GM18951 (cell line): ENCODE data around the gene PSMD13.
"Not testable (repeated sequence)": the region's sequence is repeated elsewhere in the genome, so short reads cannot be mapped to it uniquely, and the experiment has no call there.

Experiments
- POLR2A ChIP-seq: IDR thresholded peaks from 4 replicates; pipeline ENCODE4 v1.6.1; 2011; ENCODE audit warnings: mild to moderate bottlenecking; ENCODE audit not compliant: insufficient read length, insufficient read depth; ENCODE audit errors: extremely low read depth
- in situ Hi-C: fragments of 300-500 bp; cut with MboI; formaldehyde crosslinking; loops from one replicate; pipeline ENCODE4 v1.12.0; 2022; ENCODE audit warnings: low sequenced_read_pairs, mixed read lengths, inconsistent platforms; ENCODE audit not compliant: unreplicated experiment

PSMD13 gene

DNA sequence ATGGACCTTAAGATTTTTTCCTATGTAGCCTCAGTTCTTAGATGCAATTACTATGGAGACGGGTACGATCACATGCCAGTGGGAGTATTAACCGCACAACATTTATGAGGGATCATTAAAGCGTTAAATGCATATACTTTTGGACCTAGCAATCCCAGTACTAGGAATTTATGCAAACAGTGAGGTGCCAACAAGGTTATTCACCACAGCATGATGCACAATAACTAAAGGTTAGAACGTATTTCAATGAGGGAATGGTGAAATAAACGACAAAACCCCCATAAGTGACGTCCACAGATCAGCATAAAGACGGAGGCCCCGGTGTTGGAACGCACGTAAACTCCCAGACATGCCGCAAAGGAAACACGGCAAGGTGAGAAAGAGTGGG lies 1.2 kb upstream of the PSMD13 start:
- no peak for TF ChIP-seq POLR2A
- in situ Hi-C loops: no loop called here

DNA sequence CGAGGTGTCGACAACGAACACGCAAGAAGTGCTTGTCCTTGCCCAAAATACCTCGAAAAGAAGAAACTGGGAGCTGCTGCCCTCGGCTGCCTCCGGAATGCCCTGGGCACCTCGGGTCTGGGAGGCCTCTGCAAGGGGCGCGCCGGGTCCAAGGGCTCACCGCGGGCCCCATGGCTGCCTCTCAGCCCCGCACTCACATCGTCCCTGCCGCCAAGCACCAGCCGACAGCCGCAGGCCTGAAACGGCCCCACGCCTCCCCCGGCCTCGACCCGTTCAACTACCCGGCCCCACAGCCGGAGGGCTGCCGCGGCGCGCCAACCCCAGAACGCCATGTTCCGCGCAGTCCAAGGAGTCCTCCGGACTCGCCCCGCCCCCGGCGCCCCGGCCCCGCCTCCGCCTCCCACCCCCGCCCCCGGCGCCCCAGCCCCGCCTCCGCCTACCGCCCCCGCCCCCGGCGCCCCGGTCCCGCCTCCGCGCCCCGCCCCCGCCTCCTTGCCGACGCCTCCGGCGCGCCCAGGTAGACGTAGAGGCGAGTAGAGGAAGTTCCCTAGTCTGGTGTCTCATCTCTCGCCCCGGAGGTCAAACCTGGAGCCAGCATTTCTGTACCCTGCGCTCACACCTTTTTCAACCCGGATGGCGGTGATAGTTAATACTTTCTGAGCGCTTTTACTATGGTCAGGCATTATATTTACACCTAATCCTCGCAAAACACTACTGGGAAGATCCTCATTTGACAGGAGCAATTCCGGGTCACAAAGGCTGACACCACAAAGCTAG lies 591 bp upstream of the PSMD13 start, which contains the start of gene SIRT3:
SIRT3 (minus strand) TSS at position 346 of the 777 bp plus-strand sequence; CDS start at position 332, 14 bp downstream.
- in situ Hi-C loops: no loop called here
- peak; percentile 81 for TF ChIP-seq POLR2A

DNA sequence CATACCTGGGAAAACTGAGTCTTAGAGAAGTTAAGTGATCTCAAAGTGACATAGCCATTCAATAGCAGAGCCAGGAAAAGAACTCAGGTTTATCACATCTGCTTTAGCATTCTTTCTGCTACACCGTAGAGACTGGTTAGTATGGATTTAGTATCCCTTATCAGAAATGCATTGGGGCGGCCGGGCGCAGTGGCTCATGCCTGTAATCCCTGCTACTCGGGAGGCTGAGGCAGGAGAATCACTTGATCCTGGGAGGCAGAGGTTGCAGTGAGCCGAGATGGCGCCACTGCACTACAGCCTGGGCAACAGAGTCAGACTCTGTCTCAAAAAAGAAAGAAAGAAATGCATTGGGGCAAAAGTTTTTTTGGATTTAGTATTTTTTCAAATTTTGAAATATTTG lies 1.6 kb downstream of the PSMD13 start:
- in situ Hi-C loops: not testable (repeated sequence)

DNA sequence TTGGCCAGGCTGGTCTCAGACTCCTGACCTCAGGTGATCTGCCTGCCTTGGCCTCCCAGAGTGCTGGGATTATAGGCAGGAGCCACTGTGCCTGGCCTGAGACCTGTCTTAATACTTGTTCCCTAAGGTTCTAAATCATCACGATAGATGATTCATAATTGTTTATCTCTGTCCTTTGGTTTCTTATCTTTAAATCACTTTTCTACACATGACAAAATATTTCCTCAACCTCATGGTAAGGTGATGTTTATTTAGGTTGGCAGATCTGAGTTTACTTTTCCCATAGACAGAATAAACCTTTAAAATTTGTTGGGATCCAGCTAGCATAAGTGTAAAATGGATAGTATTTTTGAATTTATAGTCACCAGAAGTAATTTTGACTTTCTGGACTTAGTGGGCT lies 3.5 kb downstream of the PSMD13 start:
- in situ Hi-C loops: no loop called here
- TF ChIP-seq POLR2A: no peak

DNA sequence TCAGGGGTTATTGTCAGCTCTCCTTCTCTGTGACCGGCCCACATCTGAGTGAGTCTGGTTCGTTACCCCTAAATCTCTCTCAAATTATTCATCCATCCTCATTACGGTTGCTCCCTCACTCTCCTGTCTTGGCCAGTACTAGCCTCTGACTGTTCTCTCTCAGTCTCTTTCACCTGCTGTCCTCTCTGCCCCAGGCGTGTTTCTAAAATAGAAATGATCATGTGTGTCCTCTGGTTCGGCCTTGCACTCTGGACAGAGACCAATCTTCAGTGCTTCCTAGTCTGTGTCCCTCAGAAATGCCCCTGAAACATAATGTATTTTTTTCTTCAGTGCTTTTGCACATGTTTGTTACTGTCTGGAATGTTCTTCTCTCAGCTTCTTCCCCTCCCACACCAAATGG lies 4.9 kb downstream of the PSMD13 start:
- in situ Hi-C loops: no loop called here
- TF ChIP-seq POLR2A: no peak

DNA sequence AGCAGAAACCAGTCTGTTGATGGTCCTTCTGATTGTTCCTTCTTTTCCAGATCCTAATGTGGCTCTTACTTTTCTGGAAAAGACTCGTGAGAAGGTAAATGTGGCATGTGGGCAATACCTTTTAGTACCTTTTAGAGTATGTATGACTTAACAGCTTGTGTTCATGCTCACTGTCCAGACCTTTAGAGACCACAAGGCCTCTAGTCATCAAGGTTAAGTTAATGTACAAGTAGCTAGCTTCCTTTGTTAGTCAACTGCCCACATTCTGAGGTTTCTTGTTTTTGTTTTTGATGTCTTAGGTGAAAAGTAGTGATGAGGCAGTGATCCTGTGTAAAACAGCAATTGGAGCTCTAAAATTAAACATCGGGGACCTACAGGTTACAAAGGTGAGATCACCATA lies 7.6 kb downstream of the PSMD13 start:
- in situ Hi-C loops: no loop called here
- no peak for TF ChIP-seq POLR2A

DNA sequence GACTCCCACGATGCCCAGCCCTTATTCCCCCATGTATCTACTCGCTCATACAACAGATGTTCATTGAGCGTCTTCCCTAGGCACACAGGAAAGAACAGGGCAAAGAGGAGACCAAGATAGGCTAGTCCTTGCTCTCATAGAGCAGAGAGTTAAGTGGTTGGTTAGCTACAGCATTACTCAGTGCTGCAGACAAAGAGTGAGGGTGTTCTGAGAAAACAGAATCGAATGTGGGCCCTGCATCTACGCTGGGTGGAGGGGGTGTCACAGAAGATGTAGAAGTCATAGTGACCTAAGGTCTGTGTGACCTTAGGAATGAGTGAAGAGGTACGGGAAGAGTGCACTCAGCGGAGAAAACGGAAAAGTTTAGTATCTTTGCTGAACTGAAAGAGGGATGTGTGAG lies 12.3 kb downstream of the PSMD13 start:
- in situ Hi-C loops: no loop called here

DNA sequence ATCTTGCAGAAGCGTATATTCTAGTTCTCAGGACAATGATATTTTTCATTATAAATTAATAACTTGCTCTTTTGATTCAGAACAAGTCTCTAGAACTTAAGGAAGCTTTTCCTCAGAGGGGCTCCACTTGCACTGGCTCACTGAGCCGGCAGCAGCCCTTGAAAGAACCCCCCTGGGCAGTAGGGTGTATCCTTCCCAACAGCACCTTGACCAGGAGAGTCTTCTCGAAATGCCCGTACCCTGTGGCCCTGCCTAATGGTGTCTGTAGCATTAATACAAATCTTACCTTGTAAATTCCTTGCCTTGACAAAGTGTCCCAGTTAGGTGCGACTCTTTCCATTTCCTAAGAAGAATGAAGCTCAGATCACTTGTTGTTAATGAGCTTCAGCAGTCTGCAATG lies 13.5 kb downstream of the PSMD13 start:
- in situ Hi-C loops: no loop called here
- no peak for TF ChIP-seq POLR2A

More for the DNA sequence above, 12.3 kb downstream of the PSMD13 start:
- no peak for TF ChIP-seq POLR2A

DNA sequence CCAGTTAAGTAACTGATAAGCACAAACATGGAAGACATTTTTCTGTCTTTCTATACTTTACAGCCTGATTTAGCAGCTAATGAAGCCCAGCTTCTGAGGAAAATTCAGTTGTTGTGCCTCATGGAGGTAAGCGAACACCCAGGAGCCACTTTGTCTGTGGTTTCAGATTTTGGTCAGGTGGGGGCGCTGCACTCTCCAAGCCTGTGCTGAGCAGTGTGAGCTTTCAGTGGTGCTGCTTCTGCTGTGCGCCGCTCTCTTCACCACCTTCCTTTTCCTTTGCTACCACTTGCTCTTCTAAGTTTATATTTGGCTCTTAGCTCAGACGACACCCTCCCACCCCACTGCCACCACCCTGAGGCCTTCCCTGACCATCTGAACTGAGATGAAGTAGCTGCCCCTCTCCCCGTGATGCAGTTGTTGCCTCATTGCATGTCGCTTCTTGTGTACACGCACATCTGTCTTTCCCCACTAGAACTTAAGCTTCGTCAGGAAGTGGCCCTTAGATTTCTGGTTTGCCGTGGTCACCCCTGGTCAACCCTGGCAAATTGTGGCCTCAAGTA lies 14.0 kb downstream of the PSMD13 start:
- in situ Hi-C loops: no loop called here
- TF ChIP-seq POLR2A: no peak

DNA sequence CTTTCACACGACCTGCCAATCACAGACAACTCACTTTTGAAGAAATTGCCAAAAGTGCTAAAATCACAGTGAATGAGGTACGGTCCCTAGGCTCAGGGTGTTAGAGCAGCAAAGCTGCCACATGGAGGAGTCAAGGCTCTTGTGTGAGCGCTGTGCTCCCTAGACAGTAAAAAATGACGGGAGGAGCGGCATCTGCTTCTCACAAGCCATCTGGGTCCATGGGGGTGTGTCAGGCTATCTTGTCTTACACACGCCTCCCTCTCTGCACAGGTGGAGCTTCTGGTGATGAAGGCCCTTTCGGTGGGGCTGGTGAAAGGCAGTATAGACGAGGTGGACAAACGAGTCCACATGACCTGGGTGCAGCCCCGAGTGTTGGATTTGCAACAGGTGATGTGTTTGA lies 14.8 kb downstream of the PSMD13 start:
- TF ChIP-seq POLR2A: no peak
- in situ Hi-C loops: no loop called here

DNA sequence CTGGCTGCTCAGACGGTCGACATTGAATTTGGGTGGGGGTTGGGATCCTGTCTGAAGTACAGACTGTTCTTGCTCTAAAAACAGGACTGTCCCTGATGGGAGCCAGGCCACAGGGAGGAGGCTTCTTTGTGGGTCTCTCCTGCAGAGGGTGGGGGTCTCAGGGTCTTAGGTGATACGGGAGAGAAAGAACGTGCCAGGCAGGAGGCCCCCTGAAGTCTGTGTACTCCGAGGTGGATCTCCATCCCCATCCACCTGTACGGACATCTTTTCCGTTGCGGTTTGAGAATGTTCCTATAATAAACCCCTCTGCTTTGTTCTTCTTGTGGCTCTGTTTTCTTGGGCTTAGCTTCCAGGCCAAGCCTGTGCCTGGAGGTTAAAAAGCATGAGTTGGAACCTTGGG lies 15.9 kb downstream of the PSMD13 start:
- TF ChIP-seq POLR2A: no peak
- in situ Hi-C loops: no loop called here

DNA sequence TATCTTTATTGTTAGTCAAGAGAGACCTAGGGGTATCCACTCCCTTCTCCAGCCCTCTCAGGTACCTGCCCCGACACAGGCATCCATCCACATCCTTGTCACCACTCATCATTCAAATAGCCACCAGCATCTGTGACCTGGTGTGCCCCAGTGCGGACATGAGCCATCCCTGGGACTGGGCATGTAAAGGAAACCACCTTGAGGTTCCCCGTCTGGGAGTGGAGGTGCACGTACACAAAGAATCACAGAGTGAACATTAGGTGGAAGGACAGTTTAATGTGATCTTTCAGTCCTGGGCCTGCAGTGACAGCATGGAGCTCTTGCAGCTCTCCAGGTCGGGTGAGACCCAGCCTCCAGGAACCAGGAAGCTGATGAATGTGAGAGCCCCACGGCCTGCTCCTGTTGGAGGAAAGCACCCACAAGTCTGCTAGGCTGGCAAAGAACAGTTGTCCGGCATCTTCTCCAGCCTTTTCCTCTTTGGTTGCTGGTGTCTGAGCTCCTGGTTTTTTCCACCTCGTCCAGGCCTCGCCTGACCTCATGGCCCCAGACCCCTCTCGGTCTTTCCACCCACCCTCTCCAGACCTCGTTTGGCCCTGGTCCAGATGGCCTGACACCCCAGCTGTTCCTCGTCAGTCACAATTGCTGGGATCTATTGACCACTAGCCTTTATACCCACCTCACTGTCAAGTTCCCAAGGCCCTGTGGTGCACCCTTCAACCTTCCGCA lies 16.5 kb downstream of the PSMD13 start:
- TF ChIP-seq POLR2A: no peak
- in situ Hi-C loops: no loop called here

DNA sequence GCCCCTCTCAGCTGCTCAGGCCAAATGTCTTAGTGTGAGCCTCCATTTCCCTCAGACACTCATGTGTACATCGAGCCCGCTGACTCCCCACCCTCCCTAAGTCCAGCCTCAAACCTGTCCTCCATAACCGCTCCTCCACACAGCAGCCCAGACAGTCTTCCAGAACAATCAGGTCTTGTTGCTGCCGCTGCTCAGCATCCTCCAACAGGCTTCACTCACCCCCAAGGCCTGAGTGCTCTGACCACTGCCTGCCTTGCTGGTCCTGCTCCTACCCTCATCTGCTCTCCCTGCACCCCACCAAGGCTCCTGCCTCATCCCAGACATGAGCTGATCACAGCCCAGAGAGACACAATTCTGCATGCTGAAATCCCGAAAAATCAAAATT lies 17.1 kb downstream of the PSMD13 start:
- TF ChIP-seq POLR2A: no peak
- in situ Hi-C loops: no loop called here

DNA sequence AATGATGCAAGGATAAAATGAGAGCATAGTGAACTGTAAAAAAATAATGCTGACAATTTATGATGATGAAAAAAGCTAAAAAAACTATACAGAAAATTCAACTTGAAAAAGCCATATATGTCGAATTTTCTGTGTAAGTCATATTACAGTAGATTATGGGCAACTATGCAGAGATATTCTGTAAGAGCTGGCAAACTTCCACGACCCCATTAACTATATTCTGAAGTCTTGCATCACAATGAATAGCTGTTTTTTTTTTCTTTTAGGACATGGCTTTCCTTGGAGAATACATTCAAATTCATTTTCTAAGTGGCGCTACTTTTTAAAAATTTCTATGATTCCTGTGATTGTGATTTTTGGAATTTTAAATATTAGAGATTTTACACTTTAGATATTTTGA lies 18.4 kb downstream of the PSMD13 start:
- in situ Hi-C loops: no loop called here
- TF ChIP-seq POLR2A: no peak
